HL-60/S4 treated with retinoic acid at 250 ng/mL for 4 days and 3 days (cell line): ENCODE results near the gene ITPR2.

Experiments used
- in situ Hi-C: fragments of 300-500 bp; cut with MboI; formaldehyde crosslinking; loops from 2 replicates; pipeline ENCODE4 v1.7.0; 2022; ENCODE audit warnings: low sequenced_read_pairs

Gene ITPR2

DNA sequence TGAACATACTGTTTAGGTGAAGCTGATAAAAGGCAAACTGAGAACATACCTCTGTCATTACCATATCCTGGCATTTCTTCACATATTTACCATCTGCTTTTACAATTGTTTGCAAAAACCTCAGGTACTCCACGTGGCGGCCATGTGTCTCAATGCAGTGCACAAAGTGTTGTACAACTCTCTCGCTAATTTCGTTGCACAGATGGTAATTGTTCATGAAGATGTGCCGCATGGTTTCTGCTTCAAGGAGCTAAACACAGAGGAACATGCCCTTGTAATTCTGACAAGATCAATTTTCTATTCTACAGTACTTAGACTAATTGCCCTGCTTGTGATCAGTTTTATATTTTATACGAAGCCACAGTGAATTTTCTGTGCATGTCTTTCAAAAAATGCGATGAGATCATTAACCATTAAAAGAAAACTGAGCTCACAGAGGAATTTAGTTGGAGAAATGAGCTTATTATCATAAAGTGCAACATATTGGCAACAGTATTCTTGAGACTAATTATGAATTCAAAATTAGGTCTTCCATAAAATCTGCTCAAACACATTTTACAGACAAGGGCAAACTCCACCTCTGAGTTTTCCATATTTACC is 233.8 kb downstream of the ITPR2 start:
- in situ Hi-C loops, result no loop called here

DNA sequence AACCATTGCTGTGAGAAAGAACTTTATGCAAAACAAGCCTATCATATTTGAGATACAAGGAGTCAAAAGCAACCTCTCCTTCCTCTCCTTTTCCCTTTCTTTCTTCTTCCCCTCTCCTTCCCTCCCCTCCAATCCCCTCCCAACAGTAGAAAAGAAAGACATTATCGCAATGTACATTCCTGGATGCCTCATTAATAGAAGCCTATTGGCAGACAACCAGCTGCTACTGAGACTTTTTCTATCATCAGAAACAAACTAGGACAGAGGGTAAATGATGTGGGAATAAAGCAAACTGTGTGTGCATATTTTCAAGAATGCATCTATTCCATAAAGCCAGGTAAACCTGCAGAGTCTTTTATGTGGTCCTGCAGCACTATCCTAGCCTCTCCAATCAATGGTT is 237.2 kb downstream of the ITPR2 start:
- in situ Hi-C loops, result no loop called here

DNA sequence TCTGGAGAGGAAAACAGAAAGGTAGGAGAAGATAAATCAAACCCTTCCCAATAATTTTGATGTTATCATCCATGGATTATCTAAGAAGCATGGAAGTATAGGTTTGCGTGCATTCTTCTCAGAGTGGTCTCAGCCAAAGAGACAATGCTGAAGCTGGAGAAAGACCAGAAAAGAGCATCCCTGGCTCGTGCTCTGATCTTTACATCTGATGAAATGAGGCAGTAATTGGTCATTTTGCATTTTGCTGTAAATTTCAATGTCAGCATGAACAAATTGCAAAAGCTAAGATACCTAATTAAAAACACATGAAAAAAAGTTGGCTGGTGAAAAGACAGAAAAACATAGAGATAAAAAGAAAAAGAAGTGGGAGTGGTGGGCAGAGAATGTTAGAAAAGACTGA is 252.4 kb downstream of the ITPR2 start:
- in situ Hi-C loops, result no loop called here

DNA sequence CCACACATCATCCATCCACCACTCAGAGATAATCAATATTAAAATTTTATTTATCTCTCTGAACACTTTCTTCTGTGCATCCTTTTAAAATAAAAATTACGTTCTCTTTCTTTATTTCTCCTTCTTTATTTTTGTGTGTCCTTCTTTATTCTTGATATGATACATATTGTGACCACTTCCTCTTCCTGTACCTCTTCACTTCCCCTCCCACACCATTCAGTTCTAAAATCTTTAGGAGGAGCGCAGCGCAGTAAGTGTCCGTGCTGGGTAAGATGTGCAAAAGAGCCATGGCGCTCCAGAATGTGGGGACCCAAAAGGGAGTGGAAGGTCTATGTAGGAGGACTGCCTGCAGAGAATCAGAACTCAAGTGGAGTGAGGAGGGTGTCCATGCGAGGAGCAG is 256.7 kb downstream of the ITPR2 start:
- in situ Hi-C loops, result no loop called here

DNA sequence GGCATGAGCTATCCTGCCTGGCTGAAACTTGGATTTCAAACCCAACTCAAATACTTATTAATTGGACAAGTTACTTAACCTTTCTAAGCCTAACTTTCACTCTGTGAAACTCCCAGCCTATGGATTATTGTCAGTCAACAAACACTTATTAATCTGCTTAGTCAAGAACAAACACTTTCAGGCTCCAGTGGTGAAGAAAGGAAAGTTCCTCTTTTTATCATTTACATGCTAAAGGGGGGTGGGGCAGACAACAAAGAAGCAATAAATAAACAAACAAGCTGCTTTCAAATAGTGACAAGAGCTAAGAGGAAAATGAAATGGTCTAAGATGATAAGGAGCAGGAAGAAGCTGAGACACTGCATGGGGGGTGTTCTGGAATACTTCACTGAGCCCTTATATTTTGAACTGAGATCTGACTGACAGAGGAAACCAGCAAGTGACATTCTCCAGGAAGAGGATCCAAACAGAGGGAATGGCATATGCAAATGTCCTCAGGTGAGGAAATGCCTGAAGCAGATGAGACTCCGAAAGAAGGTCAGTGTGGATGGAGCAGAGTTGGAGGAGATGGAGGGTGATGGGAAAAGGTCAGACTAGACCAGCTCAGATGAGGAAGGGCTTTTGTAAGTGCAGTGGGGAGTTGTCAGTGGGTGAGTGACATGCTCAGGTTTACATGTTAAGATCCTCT is 259.6 kb downstream of the ITPR2 start:
- in situ Hi-C loops, result no loop called here

DNA sequence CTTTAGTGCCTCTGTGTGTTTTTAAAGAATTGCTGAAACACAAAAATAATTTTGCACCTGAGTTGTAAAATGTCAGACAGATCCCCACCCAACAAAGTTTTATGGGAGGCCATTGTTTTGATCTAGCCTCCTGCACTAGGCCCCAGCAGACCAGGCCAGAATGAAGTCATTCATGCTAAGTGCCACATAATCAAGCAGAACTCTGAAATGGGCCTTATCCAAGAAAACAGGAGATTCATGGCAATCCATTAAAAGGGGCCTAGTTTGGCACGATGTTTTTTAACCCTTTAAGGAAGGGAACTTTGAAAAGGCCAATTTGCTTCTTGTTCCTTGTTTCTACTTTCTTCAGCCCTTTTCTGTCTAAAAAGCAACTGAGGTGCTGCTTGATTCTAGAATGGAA is 260.9 kb downstream of the ITPR2 start:
- in situ Hi-C loops, result no loop called here

DNA sequence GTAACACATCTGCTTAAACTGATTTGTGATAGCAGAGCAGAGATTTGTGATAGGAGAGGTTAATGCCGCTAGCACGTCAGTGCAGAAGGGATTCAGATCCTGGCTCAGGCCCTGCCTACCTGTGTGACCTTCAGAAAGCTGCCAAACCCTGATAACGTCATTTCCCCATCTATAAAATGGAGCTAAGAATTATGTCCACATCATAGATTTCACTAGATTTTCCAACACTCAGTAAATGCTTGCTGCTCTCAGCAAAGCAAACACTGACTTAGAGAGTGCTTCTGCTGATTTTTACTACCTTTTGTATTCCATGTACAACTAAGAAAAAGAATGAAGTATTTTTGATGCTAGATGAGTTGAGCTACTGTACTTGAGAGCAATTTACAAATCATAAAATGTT is 261.4 kb downstream of the ITPR2 start:
- in situ Hi-C loops, result no loop called here

DNA sequence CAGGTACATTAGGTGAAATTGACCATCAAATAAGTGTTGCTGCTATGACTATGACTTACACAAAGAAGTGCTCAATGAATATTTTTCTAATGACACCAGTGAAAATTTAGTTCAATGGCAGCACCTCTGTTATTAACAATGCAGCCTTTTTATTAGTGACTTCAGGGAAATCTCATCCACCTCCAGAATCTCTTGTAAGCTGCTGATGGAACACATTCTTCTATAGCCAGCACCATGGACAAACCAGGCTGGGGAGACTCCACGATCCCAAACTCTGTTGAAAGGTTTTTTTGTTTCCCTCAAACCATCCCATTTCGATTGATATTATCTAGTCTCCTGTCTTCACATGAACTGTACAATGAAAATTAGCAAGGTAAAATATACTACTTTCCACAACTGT is 265.9 kb downstream of the ITPR2 start:
- in situ Hi-C loops, result no loop called here

DNA sequence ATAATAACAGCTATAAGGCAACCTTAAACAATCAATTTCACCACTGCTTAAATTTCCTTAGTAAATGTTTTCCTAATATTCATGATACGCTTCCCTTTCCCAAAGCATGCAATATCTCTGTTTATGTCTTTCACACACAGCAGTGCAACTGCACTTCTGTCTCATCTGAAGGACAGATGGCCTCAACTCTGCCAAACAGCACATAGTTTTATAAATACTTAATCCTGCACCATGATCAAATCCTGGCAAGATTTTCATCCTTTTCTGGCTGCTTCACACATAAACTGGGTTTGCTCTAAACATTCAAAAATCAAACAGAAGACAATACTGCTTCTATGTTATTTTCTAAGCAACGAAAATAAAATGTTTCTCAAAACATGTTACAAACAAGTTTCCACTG is 266.3 kb downstream of the ITPR2 start:
- in situ Hi-C loops, result no loop called here

DNA sequence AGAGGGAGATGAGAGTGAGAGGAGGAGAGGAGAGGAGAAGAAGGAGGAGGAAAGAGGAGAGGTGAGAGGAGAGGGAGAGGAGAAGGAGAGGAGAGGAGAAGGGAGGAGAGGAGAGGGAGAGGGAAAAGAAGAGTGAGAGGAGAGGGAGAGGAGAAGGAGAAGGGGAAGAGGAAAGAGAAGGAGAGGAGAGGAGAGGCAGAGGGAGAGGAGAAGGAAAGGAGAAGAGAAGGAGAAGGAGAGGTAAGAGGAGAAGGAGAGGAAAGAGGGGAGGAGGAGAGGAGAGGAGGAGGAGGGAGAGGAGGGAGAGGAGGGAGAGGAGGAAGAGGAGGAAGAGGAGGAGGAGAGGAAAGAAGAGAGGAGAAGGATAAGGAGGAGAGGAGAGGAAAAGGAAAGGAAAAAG is 266.8 kb downstream of the ITPR2 start:
- in situ Hi-C loops, result no loop called here

DNA sequence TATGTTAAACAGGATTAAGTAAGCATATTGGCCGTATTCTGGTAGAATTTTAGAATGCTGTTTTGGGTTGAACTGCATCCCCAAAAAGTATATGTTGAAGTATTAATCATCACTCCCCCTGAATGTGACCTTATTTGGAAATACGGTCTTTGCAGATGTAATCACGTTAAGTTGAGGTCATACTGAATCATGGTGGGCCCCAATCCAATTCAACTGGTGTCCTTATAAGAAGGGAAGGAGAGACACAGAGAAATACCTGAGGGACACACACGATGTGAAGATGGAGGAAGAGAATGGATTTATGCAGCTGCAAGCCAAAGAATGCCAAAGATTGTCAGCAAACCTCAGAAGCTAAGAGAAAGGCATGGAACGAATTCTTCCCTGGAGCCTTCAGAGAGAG is 268.6 kb downstream of the ITPR2 start:
- in situ Hi-C loops, result no loop called here

DNA sequence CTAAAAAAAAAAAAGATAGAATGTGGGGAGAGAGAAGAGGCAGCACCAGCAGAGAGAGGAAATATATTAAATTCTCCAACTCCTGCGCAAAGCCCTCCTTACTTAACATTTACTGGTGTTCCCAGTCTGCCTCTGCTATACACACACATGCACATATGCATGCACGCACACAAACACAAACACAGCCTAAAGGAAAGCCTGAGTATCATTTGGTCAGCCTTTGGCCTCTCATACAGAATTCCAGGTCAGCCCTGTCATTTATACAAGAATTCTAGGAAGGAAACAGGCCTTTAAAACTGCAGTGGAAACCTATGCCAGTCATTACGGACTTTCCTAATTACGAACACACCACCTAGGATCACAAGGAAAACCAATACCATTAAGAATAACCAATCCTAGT is 269.4 kb downstream of the ITPR2 start:
- in situ Hi-C loops, result no loop called here

DNA sequence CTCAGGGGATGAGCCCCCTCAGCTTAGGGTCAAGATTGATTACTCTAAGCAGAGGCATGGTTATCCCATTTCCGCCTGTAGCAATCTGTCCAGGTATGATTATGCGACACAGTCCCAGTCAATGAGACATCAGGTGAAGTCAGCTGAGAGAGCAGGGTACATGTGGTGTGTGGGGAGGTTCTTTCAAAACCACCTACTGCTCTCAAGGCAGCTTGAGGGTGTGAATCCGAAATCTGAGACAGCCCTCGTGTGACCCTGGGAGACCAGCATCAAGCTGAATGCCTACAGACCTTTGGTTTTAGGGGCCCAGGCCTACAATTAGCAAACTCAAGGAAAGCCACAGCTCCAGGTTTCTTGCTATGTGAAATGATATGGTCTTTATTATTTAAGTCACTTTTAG is 275.7 kb downstream of the ITPR2 start:
- in situ Hi-C loops, result no loop called here

DNA sequence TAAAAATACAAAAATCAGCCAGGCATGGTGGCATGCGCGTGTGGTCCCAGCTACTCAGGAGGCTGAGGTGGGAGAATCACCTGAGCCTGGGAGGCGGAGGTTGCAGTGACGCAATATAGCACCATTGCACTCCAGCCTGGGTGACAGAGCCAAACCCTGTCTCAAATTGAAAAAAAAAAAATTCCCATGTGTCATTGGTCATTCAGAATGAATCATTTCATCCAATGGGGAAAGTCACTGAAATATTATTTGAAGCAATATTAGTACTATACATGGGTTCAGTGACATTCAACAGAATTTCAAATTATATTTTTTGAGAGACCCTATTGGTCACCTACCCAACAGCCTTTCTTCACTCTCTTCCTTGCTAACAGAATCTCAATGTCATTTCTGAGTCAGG is 276.1 kb downstream of the ITPR2 start:
- in situ Hi-C loops, result no loop called here

DNA sequence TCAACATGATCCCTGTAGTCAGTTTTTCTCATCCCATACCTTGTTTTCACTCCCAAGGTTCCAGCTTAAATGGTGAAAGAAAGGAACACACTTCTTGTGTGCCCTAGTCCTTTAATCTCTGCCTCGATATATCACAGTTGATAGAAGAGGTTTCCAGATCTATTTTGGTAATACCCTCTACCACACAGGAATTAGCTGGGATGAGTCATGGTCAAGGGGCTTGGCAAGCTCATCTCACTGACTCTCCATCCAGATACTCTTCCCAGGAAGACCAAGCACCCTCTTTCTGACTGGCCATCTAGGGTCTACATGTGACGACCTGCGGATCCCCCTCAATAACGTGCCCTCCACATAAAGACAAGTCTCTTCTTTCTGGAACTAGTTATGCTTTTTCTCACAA is 277.9 kb downstream of the ITPR2 start:
- in situ Hi-C loops, result no loop called here

DNA sequence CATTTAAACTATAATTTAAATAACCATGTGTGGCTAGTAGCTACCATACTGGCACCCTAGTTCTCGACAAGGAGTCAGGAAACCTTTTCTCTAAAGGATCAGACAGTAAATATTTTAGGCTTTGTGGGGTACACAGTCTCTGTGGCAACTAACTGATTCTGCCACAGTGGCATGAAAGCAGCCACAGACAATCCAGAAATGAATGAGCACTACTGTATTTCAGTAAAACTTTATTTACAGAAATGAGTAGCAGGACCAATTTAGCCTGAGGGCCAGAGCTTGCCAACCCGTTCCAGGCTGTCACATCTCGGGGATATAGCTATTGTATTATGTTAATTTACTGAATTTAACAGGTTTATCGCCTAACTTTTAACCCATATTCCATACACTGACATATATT is 278.7 kb downstream of the ITPR2 start:
- in situ Hi-C loops, result no loop called here

DNA sequence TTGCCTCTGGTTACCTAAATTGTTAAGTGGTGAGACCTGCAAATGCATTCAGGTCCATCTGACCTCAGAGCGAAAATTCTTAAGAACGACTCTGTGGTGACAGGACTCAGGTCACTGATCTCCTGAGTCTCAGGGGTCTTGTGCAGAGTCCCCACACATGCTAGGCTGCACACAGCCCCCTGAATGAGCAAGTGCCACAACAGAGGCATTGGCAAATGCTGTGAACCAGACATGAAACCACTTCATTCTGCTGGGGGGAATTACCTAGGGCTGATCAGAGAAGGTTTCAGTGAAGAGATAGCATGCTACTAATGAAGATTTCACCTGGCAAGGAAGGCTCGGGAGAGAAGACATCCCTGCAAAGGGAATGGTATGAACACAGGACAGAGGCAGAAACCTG is 281.6 kb downstream of the ITPR2 start:
- in situ Hi-C loops, result no loop called here

DNA sequence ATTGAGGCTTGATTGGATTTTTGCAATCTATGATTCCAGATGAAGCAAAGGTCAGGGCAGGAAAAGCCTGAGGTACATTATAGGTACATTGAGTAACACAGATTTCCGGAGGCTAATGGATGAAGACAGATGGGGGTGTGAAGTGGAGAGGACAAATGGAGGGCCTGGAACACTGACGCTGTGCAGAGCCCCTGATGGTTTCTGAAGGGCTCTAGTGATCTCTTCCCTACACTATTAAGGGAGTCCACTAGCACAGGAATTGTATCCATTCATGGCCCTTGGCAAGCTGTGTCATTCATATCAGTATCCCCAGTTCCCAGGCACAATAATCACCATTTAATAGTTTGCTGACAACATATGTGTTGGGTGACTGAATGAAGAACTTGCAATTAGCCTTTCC is 284.8 kb downstream of the ITPR2 start:
- in situ Hi-C loops, result no loop called here

DNA sequence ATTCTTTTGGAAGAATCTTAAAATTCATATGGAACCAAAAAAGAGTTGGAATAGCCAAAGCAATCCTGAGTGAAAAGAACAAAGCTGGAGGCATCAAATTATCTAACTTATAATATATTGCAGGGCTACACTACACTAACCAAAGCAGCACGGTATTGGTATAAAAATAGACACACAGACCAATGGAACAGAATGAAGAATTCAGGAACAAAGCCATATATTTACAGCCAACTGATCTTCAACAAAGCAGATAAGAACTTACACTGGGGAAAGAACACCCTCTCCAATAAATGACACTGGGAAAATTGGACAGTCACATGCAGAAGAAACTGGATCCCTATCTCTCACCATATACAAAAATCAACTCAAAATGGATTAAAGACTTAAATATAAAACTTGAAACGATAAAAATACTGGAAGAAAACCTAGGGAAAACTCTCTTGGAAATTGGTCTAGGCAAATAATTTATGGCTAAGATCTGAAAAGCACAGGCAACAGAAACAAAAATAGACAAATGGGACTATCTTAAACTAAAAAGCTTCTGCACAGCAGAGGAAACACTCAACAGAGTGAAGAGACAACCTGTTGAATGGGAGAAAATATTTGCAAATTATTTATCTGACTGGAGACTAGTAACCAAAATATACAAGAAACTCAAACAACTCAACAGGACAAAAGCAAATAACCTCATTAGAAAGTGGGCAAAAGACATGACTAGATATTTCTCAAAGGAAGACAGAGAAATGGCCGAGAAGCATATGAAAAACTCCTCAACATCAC is 286.3 kb downstream of the ITPR2 start:
- in situ Hi-C loops, result no loop called here

DNA sequence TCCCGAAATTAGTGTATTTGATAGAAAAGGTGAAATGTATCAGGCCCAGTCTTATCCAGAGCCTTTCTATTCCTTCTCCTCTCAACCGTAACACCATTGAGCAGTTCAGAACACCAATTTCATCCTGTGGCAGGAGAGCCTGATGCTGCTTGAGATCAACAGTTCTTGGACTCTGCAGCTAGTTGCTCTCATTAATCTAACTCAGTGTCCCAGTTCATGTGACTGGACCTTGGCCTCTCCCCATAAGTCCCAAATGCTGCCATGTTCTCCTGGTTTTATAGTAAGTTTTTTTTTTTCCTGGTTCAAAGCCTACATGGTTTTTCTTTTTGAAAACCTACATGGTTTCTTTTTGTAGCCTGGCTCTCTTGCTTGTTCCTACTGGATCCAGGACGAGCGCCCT is 293.9 kb downstream of the ITPR2 start:
- in situ Hi-C loops, result no loop called here

DNA sequence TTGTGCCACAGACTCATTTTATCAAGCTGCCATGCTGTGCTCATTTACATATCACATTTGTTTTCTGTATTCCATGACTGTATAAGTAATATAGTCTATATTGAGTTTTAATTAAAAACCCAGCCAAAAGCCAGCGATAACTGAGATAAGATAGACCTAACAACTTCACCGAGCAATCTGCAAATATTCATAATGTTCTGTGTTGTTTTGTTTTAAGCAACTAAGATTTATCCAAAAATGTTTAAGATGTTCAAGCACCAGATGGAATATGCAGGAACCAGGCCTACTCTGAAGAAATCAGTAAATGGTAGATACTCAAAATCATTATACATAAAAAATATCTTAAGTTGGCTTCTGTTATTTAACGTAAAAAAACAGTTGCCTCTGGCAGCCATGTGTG is 295.3 kb downstream of the ITPR2 start:
- in situ Hi-C loops, result no loop called here

DNA sequence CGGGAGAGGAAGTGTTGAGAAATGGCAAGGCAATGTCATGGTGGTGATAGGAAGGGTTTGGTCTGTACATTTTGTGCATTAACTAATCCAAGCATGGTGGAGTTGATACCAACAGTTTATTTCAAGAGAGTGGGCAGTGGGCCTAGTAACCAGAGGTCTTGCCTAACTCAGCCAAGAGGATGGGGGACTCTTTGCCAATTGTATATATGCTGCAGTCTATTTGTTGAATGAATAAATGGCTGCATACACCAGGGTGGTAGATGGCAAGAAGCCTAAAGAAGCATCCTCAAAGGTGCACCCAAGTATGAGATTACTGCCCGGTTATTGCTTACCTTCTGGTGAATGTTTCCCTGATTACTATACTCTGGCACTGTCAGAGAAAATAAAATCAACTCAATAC is 295.9 kb downstream of the ITPR2 start:
- in situ Hi-C loops, result no loop called here
